ENCODE measurements around the gene CAP2.

CAP2 gene

GRCh38 chr6:17454316-17455005, 61.1 kb downstream of the CAP2 start:
- H3K4me3 ChIP-seq (ENCODE audit: low read depth, low read length): no peak overlapping the region
- no peak for TF ChIP-seq CTCF (IDR thresholded peaks at IDR 0.05; ENCODE audit: low read depth, low read length)

- no peak overlapping the region for H3K4me3 ChIP-seq (ENCODE audit: low read depth, low read length)
- TF ChIP-seq CTCF (IDR thresholded peaks at IDR 0.05; ENCODE audit: low read depth, low read length): no peak
Measured at GRCh38 chr6:17455919-17456318, 62.5 kb downstream of the CAP2 start.

GRCh38 chr6:17456711-17457110, 63.3 kb downstream of the CAP2 start:
- H3K4me3 ChIP-seq (ENCODE audit: low read depth, low read length): no peak overlapping the region
- no peak for TF ChIP-seq CTCF (IDR thresholded peaks at IDR 0.05; ENCODE audit: low read depth, low read length)

- TF ChIP-seq CTCF (IDR thresholded peaks at IDR 0.05; ENCODE audit: low read depth, low read length): no peak
Measured at GRCh38 chr6:17457405-17457804, 64.0 kb downstream of the CAP2 start.

GRCh38 chr6:17457956-17458355, 64.6 kb downstream of the CAP2 start:
- H3K4me3 ChIP-seq (ENCODE audit: low read depth, low read length): no peak overlapping the region
- TF ChIP-seq CTCF (IDR thresholded peaks at IDR 0.05; ENCODE audit: low read depth, low read length): no peak

More at GRCh38 chr6:17457405-17457804, 64.0 kb downstream of the CAP2 start:
- H3K4me3 ChIP-seq (ENCODE audit: low read depth, low read length): no peak overlapping the region

- no peak for TF ChIP-seq CTCF (IDR thresholded peaks at IDR 0.05; ENCODE audit: low read depth, low read length)
- H3K4me3 ChIP-seq (ENCODE audit: low read depth, low read length): no peak overlapping the region
Measured at GRCh38 chr6:17458966-17459365, 65.6 kb downstream of the CAP2 start.

- no peak for TF ChIP-seq CTCF (IDR thresholded peaks at IDR 0.05; ENCODE audit: low read depth, low read length)
- H3K4me3 ChIP-seq (ENCODE audit: low read depth, low read length): no peak overlapping the region
Measured at GRCh38 chr6:17460862-17461261, 67.5 kb downstream of the CAP2 start.

Measured in WI38 (cell line).